ENCODE results near the gene ARG1.

Gene ARG1

DNA sequence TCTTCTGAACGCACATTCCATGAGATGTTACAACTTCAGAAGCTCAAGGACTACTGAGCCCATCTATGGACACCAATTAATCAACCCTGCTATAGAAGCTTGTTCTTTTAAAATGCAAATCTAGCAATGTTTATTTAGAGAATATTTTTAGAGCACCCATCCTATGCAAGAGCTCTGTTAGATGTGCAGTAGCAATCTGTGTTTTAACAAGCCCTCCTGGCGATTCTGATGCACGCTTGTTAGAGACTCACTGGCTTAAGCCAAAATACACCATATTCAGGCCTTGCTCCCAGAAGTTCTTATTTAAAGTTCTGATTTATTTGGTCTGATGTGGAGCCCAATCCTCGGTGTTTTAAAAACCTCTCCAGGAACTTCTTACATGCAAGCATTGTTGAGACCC lies 21.1 kb upstream of the ARG1 start:
- H3K9ac ChIP-seq (ENCODE audit: low read depth, low read length): no peak overlapping the region
- H3K4me1 ChIP-seq (ENCODE audit: control insufficient read depth, insufficient read depth, low read length): no peaks in the 10 kb centered on the region
- no peaks in the 10 kb centered on the region for H3K36me3 ChIP-seq (ENCODE audit: insufficient read depth, low read length)
- no peaks in the 10 kb centered on the region for H3K9me3 ChIP-seq (replicated peaks; ENCODE audit: low read length)
- peaks cover 34% of the 10 kb centered on the region for H3K27me3 ChIP-seq (ENCODE audit: control insufficient read depth, insufficient read depth, low read length)
- no peak overlapping the region for H3K4me2 ChIP-seq (ENCODE audit: low read length)
- no peak overlapping the region for H3K4me3 ChIP-seq (ENCODE audit: low read length)

DNA sequence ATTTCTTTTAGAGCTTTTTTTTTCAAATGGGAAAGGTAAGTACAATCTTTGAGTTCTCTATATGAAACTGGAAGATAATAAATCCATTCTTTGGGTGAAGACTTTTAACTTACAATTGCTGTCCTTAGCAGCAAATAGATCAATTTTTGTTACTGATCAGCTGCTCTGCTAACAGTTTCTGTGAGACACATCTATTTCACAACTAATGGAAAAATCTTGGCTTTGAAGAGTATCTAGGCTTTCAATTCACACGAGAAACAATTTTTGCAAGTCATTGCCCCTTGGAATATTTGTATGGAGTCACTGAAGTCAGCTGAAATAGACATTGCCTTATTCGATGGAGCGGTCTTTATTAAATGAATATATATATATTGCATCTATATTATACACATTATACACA lies 20.5 kb upstream of the ARG1 start:
- no peak overlapping the region for H3K4me3 ChIP-seq (ENCODE audit: low read length)
- H3K9me3 ChIP-seq (replicated peaks; ENCODE audit: low read length): no peaks in the 10 kb centered on the region
- H3K27me3 ChIP-seq (ENCODE audit: control insufficient read depth, insufficient read depth, low read length): peaks cover 29% of the 10 kb centered on the region
- H3K36me3 ChIP-seq (ENCODE audit: insufficient read depth, low read length): no peaks in the 10 kb centered on the region
- no peak overlapping the region for H3K9ac ChIP-seq (ENCODE audit: low read depth, low read length)
- no peak overlapping the region for H3K4me2 ChIP-seq (ENCODE audit: low read length)
- no peaks in the 10 kb centered on the region for H3K4me1 ChIP-seq (ENCODE audit: control insufficient read depth, insufficient read depth, low read length)

DNA sequence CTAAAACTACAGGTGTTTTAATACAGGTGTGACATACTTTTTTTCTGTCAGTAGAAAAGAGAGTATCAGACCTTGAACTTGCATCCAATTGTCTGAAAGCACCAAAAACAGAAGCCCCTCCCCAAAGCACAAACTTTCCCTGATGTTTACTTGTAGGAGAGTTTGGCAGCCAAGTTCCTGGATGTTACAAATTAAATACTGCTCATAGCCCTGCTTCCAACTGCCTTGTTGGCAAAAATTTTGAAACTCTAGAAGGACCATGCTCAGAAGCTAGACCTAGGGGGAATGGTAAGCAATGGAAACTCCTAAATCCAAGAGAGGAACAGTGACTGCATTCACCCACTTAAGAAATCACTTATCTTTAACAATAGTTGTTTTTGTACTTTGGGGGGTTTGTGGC lies 17.0 kb upstream of the ARG1 start:
- Histone ChIP-seq H3K4me2 (ENCODE audit: low read length) (no peak overlapping the region), H3K27me3 (ENCODE audit: control insufficient read depth, insufficient read depth, low read length) (peaks cover 8% of the 10 kb centered on the region), H3K4me1 (ENCODE audit: control insufficient read depth, insufficient read depth, low read length) (no peaks in the 10 kb centered on the region), H3K9me3 (replicated peaks; ENCODE audit: low read length) (no peaks in the 10 kb centered on the region), H3K36me3 (ENCODE audit: insufficient read depth, low read length) (no peaks in the 10 kb centered on the region), H3K4me3 (ENCODE audit: low read length) (no peak overlapping the region), H3K9ac (ENCODE audit: low read depth, low read length) (no peak overlapping the region)

DNA sequence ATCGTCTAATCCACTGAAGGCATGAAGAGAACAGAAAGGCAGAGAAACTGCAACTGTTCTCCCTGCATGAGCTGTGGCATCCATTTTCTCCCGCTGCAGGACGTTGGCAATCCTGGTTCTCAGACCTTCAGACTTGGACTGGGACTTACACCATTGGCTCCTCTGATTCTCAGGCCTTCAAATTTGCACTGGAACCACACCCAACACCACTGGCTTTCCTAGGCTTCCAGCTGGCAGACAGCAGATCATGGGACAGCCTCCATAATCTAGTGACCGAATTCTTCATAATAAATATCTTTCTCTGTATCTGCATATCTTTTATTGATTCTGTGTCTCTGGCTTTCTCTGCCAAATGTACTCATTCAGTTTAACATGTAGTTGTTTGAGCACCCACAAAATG lies 14.1 kb upstream of the ARG1 start:
- Histone ChIP-seq H3K9ac (ENCODE audit: low read depth, low read length) (no peak overlapping the region), H3K4me2 (ENCODE audit: low read length) (no peak overlapping the region), H3K4me3 (ENCODE audit: low read length) (no peak overlapping the region)

DNA sequence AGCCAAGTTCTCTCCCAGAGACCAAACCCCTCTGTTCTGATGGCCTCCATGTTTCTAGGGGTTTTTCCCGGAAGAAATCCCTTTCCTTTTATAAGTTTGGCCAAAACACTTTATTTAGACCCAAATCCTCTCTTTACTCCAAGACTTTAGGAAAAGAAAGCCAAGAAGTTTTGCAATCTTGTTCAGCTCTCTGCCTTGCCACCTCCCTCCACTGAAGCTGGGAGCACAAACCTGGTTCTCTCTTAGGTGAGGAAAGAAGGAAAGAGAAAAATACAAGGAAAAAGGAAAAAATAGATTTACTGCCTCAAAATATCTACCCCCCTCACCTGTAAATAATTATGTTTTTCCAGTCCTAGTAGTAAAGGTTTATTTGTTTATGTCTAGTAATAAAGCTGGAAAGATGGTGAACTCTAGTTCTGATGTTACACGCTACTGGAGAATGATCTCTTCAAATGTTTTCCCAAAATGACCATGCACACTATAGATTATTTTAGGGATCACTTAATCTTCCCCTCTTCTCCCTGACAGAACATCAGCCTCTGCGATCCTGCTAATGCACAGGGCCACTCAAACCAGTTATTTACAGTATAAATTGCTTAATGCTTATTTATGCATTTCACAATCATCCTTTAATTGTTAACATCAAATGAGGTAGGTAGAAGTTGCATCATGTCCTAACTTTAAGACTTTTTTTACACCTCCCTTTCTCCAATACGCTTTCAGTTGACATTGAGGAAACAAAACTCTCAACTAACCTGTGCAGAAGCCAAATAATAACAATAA lies 10.9 kb upstream of the ARG1 start:
- H3K9me3 ChIP-seq (replicated peaks; ENCODE audit: low read length): no peaks in the 10 kb centered on the region
- no peak overlapping the region for H3K9ac ChIP-seq (ENCODE audit: low read depth, low read length)
- no peaks in the 10 kb centered on the region for H3K4me1 ChIP-seq (ENCODE audit: control insufficient read depth, insufficient read depth, low read length)
- no peaks in the 10 kb centered on the region for H3K27me3 ChIP-seq (ENCODE audit: control insufficient read depth, insufficient read depth, low read length)
- H3K4me3 ChIP-seq (ENCODE audit: low read length): no peak overlapping the region
- H3K4me2 ChIP-seq (ENCODE audit: low read length): no peak overlapping the region
- H3K36me3 ChIP-seq (ENCODE audit: insufficient read depth, low read length): no peaks in the 10 kb centered on the region

More for the DNA sequence above, 14.1 kb upstream of the ARG1 start:
- no peaks in the 10 kb centered on the region for H3K27me3 ChIP-seq (ENCODE audit: control insufficient read depth, insufficient read depth, low read length)
- no peaks in the 10 kb centered on the region for H3K4me1 ChIP-seq (ENCODE audit: control insufficient read depth, insufficient read depth, low read length)
- H3K9me3 ChIP-seq (replicated peaks; ENCODE audit: low read length): no peaks in the 10 kb centered on the region
- no peaks in the 10 kb centered on the region for H3K36me3 ChIP-seq (ENCODE audit: insufficient read depth, low read length)

DNA sequence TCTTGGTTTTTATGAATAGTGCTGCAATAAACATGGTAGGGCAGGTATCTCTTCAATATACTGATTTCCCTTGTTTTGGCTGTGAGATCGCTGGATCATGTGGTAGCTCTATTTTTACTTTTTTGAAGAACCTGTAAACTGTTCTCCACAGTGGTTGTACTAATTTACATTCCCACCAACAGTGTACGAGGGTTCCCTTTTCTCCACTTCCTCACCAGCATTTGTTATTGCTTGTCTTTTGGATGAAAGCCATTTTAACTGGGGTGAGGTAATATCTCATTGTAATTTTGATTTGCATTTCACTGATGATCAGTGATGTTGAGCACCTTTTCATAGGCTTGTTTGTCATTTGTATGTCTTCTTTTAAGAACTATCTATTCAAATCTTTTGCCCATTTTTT lies 8.0 kb upstream of the ARG1 start:
- no peaks in the 10 kb centered on the region for H3K36me3 ChIP-seq (ENCODE audit: insufficient read depth, low read length)
- H3K4me3 ChIP-seq (ENCODE audit: low read length): no peak overlapping the region
- H3K4me1 ChIP-seq (ENCODE audit: control insufficient read depth, insufficient read depth, low read length): no peaks in the 10 kb centered on the region
- no peak overlapping the region for H3K9ac ChIP-seq (ENCODE audit: low read depth, low read length)
- no peak overlapping the region for H3K4me2 ChIP-seq (ENCODE audit: low read length)
- no peaks in the 10 kb centered on the region for H3K27me3 ChIP-seq (ENCODE audit: control insufficient read depth, insufficient read depth, low read length)
- no peaks in the 10 kb centered on the region for H3K9me3 ChIP-seq (replicated peaks; ENCODE audit: low read length)

DNA sequence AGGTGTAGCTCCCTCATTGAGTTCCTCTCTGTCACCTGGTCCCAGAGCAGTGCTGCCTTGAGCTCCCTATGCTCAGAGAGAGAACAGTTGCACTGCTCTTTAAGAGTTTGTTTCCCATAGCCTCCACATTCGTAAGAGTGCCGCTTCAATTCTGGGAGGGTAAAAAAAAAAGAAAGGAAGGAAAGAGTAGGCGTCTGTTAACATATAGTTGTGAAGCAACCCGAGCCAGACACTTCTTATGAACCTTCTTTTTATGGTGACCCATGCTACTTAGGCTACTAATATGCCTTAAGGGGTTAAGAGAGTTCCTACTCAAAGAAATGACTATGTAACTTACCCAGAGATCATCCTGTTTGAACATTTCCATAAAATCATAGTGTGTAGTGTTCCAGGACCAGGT lies 4.3 kb upstream of the ARG1 start:
- Histone ChIP-seq H3K4me3 (ENCODE audit: low read length) (no peak overlapping the region), H3K27me3 (ENCODE audit: control insufficient read depth, insufficient read depth, low read length) (no peaks in the 10 kb centered on the region), H3K9me3 (replicated peaks; ENCODE audit: low read length) (no peaks in the 10 kb centered on the region), H3K36me3 (ENCODE audit: insufficient read depth, low read length) (no peaks in the 10 kb centered on the region), H3K4me1 (ENCODE audit: control insufficient read depth, insufficient read depth, low read length) (no peaks in the 10 kb centered on the region), H3K4me2 (ENCODE audit: low read length) (no peak overlapping the region), H3K9ac (ENCODE audit: low read depth, low read length) (no peak overlapping the region)

DNA sequence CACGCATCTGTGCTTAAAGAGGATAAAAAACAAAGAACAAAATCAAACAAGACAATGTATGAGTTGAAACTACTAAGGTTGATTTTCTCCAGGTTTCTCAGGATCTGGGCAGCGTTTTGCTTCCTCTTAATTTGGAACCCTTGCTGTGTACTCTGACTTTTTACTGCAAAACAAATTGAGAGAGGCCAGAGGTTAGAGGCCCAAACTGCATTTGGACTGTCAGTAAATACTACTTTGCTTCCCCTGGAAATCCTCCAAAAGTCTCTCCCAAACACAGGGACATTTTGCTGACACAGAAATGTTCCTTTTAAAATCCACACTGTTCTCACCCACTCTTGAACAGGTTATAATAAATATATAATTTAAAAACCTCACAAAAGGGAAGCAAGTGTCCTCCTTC lies 1.1 kb downstream of the ARG1 start:
- Histone ChIP-seq H3K27me3 (ENCODE audit: control insufficient read depth, insufficient read depth, low read length) (no peaks in the 10 kb centered on the region), H3K9ac (ENCODE audit: low read depth, low read length) (no peak overlapping the region), H3K4me3 (ENCODE audit: low read length) (no peak overlapping the region), H3K36me3 (ENCODE audit: insufficient read depth, low read length) (no peaks in the 10 kb centered on the region), H3K4me1 (ENCODE audit: control insufficient read depth, insufficient read depth, low read length) (no peaks in the 10 kb centered on the region), H3K9me3 (replicated peaks; ENCODE audit: low read length) (no peaks in the 10 kb centered on the region), H3K4me2 (ENCODE audit: low read length) (no peak overlapping the region)

DNA sequence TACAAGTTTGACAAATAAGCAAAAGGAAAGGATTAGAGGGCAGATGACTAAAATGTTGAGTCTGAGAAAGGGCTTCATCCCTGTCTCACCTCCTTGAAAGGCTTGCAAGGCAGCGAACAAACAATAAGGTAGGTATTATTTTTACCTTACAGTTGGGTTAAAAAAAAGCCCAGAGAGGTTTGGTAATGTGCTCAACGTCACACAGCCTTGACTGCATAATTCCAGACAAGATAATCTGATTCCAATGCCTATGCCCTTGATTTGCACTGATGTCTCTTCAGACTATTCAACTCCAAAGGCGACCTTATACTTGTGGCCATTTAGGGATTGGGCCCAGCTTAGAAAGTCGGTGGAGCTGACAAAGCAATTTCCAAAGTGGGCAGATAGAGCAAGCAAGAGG lies 1.7 kb downstream of the ARG1 start:
- H3K36me3 ChIP-seq (ENCODE audit: insufficient read depth, low read length): peaks cover 3% of the 10 kb centered on the region
- no peaks in the 10 kb centered on the region for H3K4me1 ChIP-seq (ENCODE audit: control insufficient read depth, insufficient read depth, low read length)

DNA sequence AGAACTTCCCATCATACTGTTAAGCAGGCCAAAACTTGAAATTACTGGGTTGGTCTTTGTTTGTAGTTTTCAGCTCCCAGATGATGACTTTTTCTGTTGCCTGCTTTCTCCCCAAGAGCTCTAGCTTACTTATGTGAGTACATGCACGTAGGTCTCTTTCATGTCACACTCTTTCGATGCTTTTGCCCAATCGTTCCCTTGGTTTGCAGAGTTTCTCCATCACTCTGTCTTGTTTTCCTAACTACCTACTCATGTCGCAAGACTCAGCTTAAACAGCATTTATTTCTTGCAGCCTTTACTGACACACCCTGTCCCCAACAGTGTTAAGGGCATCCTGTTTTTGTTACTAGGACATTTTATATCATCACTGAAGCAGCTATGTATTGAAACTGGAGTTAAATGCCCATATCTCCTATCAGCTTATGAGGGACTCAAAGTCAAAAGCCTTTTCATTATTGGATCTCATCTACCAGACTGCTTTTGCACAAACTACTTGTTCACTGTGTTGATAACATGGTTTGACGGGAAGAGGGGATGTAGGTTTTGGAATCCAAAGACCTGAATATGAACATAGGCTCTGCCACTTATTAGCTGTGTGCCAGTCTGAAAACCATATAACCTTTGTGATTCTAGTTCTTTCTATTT lies 2.9 kb downstream of the ARG1 start:
- no peak overlapping the region for H3K9ac ChIP-seq (ENCODE audit: low read depth, low read length)
- no peaks in the 10 kb centered on the region for H3K27me3 ChIP-seq (ENCODE audit: control insufficient read depth, insufficient read depth, low read length)
- H3K4me2 ChIP-seq (ENCODE audit: low read length): no peak overlapping the region
- no peak overlapping the region for H3K4me3 ChIP-seq (ENCODE audit: low read length)
- peaks cover 11% of the 10 kb centered on the region for H3K36me3 ChIP-seq (ENCODE audit: insufficient read depth, low read length)
- H3K4me1 ChIP-seq (ENCODE audit: control insufficient read depth, insufficient read depth, low read length): no peaks in the 10 kb centered on the region
- no peaks in the 10 kb centered on the region for H3K9me3 ChIP-seq (replicated peaks; ENCODE audit: low read length)

More for the DNA sequence above, 1.7 kb downstream of the ARG1 start:
- Histone ChIP-seq H3K9ac (ENCODE audit: low read depth, low read length) (no peak overlapping the region), H3K4me2 (ENCODE audit: low read length) (no peak overlapping the region), H3K4me3 (ENCODE audit: low read length) (no peak overlapping the region), H3K27me3 (ENCODE audit: control insufficient read depth, insufficient read depth, low read length) (no peaks in the 10 kb centered on the region), H3K9me3 (replicated peaks; ENCODE audit: low read length) (no peaks in the 10 kb centered on the region)

DNA sequence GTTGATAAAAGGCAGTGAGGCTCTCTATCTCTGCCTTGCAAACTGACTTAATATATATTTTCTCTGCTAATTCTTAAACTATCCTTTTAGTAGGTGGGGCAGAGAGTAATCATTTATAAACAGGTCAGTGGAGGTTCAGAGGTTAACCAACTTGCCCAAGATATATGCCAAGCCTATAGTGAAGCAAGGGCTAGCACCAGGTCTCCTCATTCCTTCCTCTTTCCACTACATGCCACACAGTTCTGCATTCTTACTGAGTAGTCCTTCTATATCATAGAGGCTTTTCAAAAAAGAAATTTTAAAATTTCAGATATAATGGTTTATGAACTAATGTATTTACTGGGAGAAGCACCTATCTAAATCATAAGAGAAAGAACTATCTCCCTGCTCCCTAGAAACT lies 8.5 kb downstream of the ARG1 start:
- H3K4me2 ChIP-seq (ENCODE audit: low read length): no peak overlapping the region
- H3K36me3 ChIP-seq (ENCODE audit: insufficient read depth, low read length): peaks cover 39% of the 10 kb centered on the region
- H3K4me1 ChIP-seq (ENCODE audit: control insufficient read depth, insufficient read depth, low read length): no peaks in the 10 kb centered on the region

DNA sequence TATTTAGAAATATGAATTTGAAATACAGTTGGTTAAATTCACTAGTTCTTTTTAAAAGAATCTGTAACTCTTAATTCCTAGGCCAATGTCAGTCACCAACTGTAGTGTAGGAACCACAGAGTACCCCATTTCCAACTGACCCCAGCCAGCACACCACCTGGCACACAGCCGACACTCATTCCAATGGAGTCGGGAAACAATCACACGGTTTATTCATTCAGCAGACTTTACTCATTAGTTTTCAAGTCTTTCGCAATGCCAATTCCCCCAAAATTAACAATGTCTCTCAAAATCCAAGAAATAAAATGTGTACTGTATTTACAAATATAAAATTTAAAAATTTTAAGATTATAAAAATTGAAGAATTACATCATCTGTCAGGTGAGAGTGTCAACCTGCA lies 13.5 kb downstream of the ARG1 start:
- Histone ChIP-seq H3K4me2 (ENCODE audit: low read length) (no peak overlapping the region), H3K4me1 (ENCODE audit: control insufficient read depth, insufficient read depth, low read length) (no peaks in the 10 kb centered on the region), H3K36me3 (ENCODE audit: insufficient read depth, low read length) (peaks cover 61% of the 10 kb centered on the region), H3K27me3 (ENCODE audit: control insufficient read depth, insufficient read depth, low read length) (no peaks in the 10 kb centered on the region), H3K9me3 (replicated peaks; ENCODE audit: low read length) (no peaks in the 10 kb centered on the region), H3K4me3 (ENCODE audit: low read length) (no peak overlapping the region), H3K9ac (ENCODE audit: low read depth, low read length) (no peak overlapping the region)

More for the DNA sequence above, 8.5 kb downstream of the ARG1 start:
- Histone ChIP-seq H3K9ac (ENCODE audit: low read depth, low read length) (no peak overlapping the region), H3K4me3 (ENCODE audit: low read length) (no peak overlapping the region), H3K9me3 (replicated peaks; ENCODE audit: low read length) (no peaks in the 10 kb centered on the region), H3K27me3 (ENCODE audit: control insufficient read depth, insufficient read depth, low read length) (no peaks in the 10 kb centered on the region)

Data from skeletal muscle satellite cell (primary cell).